Measurements from ENCODE around the gene PCNT.

PCNT gene

GRCh38 chr21:46409641-46410406 is 85.9 kb downstream of the PCNT start:
- DNase-seq (ENCODE audit: low read depth): no peak

DNA sequence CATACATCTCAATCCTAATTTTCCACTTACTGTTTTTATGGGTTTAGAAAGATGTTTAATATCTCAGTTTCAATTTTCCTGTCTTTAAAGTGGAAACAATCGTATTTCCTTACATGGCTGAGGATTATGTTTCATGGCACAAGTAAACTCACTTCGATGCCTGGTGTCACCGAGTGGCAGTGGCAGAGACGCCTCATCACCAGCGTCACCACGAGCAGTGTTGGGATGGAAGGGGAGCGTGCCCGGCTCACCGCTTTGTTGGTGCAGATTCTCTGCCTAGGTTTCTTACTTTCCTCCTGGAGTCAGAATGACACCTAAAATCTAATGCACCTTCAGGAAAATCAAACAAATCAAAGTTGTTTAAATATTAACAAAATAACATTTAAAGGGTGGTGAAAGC is 86.6 kb downstream of the PCNT start:
- no peak for DNase-seq (ENCODE audit: low read depth)

GRCh38 chr21:46411236-46411635 is 87.3 kb downstream of the PCNT start:
- no peak for DNase-seq (ENCODE audit: low read depth)

- DNase-seq (ENCODE audit: low read depth): no peak
Observed at GRCh38 chr21:46411691-46412090, 87.7 kb downstream of the PCNT start.

GRCh38 chr21:46412521-46413364 is 88.8 kb downstream of the PCNT start:
- no peak for DNase-seq (ENCODE audit: low read depth)

DNA sequence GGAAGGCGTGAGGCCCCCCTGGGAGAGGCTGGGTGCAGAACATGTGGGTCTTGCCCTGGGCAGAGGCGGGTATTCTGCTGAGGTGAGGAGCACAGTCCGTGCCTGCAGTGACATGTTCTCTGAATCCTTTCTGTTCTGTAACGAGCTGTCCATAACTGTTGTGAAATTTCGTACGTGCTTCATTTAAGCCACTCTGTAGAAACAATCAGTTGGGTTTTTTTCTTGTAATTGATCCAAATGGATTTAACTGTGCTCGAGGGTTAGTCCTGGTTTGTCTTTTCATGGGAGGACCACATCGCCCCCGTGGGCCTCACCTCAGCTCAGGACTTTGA is 89.4 kb downstream of the PCNT start:
- no peak for DNase-seq (ENCODE audit: low read depth)

DNA sequence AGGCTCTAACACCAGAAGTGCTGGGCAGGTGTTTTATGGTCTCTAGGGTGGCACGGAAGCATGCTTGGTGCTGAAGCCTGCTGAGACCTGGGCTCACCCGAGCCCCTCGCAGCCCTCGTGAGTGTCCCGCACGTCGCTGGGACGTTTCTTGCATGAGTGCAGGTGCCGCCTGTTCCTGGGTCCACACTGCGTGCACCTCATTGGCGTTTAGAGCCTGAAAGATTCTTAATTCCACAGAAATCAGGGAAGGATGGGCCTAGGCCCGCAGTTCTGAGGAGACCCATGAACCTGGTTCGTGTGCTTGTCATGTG is 91.0 kb downstream of the PCNT start:
- no peak for DNase-seq (ENCODE audit: low read depth)

DNA sequence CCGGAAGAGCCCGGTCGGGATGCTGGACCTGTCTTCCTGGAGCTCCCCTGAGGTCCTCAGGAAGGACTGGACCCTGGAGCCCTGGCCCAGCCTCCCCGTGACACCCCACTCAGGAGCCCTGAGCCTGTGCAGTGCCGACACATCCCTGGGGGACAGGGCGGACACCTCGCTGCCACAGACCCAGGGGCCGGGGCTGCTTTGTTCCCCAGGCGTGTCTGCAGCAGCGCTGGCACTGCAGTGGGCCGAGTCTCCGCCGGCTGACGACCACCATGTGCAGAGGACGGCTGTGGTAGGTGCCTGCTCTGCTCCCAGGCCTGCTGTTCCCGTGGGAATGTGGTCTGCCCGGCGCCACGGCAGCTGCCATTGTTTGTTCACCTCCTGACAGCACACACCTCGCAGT is 92.6 kb downstream of the PCNT start:
- DNase-seq (ENCODE audit: low read depth): no peak

DNA sequence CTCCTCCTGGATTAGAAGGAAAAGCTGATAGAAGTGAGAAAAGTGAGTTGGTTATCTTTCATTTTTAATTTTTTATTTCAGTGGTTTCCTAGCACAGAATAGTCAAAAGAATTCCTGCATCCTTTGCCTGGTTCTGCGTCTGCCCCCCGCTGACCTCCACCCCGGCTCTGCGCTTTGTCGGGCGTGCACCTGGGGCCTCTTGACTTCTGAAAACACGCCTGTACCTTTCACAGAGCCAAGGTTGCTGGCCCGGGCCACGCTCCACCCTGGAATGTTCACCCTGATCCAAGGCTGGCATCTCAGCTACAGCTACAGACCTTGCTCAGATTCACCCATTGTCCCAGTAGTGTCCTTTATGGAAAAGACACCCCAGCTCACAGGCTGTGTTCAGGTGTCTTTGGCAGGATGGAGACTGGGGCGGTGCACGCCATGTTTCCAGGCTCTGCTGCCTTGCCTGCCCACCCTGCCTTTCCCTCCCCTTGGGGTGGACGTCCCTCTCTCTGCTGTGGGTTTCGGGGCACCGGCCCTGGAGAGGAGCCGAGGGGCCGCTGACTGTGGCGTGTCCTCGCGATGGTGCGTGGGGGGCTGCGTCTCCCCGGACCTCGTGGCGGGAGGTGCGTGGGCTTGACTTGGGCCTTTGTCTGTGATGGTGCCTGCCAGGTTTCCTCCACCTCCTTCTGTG is 94.5 kb downstream of the PCNT start:
- DNase-seq (ENCODE audit: low read depth): no peak

GRCh38 chr21:46420241-46421190 is 96.6 kb downstream of the PCNT start:
- DNase-seq (ENCODE audit: low read depth): no peak

GRCh38 chr21:46421191-46421750 is 97.3 kb downstream of the PCNT start:
- no peak for DNase-seq (ENCODE audit: low read depth)

GRCh38 chr21:46421756-46422555 is 98.0 kb downstream of the PCNT start:
- DNase-seq (ENCODE audit: low read depth): no peak

DNA sequence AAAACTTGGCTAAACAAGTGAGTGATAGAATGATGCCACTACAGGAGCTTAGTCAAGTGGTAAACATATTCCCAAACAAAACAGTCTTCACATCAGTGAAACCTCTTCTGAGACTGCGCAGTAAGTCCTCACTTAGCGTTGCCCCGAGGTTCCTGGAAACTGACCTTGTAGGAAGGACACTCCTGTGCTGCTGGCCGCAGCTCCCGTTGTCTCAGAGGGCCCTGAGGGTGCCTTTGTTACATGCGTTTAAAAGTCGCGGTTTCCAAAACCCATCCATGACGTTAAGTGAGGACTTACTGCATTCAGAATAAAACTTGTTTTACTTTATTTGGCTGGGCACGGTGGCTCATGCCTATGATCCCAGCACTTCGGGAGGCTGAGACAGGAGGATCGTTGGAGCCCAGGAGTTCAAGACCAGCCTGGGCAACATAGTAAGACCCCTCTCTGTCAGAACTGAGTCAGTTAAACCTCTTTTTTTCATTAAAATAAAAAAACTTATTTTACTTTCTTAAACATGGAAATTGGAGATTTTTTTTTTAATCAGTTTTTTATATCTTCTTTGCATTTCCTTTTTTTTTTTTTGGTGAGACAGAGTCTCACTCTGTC is 98.8 kb downstream of the PCNT start:
- no peak for DNase-seq (ENCODE audit: low read depth)

DNA sequence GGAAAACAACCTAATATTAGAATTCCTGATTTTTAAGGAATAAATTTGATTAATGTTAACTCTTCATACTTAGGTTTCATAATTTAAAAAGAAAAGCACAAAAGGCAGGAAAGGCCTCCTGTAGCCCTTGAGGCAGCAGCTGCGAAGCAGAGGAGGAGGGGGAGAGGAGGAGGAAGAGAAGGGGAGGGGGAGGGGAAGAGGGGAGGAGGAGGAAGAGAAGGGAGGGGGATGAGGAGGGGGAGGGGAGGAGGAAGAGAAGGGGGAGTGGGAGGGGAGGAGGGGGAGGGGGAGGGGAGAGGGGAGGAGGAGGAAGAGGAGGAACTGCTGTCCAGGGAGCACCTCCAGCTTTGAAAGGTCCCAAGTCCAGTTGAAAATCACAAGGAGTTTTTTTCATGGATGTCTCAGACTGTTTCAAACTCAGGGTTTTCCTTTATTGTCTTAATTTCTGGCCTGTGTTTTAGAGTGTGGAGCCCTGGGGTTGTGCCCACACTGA is 99.6 kb downstream of the PCNT start:
- DNase-seq (ENCODE audit: low read depth): no peak

DNA sequence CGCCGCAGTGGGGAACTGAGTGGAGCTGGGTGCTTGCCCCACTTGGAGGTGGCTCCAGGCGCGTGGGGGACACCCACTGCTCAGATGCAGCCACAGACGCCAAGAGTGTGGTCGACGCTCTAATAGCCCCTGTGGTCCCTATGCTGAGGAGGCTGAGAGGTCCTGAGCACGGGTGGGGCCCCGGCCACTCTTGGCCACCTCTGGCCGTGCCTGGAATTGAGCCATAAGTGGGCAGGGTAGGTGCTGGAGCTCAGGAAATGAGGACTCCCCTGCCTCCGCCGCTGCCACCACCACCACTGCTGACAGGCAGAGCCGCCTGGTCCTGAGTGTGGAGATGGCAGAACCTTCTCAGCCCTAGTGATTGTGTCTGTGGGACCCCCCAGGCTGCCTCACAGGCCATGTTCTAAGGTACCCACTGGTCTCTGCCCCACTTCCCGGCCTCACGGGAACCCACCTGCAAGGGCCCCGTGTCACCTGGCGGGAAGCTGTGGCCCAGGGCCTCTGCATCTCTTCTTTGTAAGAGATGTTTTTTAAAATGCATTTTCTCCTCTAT is 100.2 kb downstream of the PCNT start:
- DNase-seq (ENCODE audit: low read depth): no peak

- DNase-seq (ENCODE audit: low read depth): no peak
Observed at GRCh38 chr21:46424621-46425020, 100.7 kb downstream of the PCNT start.

GRCh38 chr21:46425041-46425440 is 101.1 kb downstream of the PCNT start:
- DNase-seq (ENCODE audit: low read depth): no peak

GRCh38 chr21:46425571-46425970 is 101.6 kb downstream of the PCNT start:
- DNase-seq (ENCODE audit: low read depth): peak; percentile 50

- DNase-seq (ENCODE audit: low read depth): no peak
Observed at GRCh38 chr21:46426313-46427046, 102.5 kb downstream of the PCNT start.
